HepG2 (cell line): ENCODE measurements around the gene STK39. TPM values are rescaled to one million over a fixed set of nuclear protein-coding genes. Genes with fewer than 3 reads are reported as not detected.

Source experiments
- AHR ChIP-seq: IDR thresholded peaks from 2 replicates; pipeline ENCODE4 v1.6.1; 2018; ENCODE audit warnings: missing genetic modification reagents, missing compliant biosample characterization
- ARID4A ChIP-seq: sonication (generic); formaldehyde crosslinking; IDR thresholded peaks from 2 replicates; pipeline ENCODE4 v1.5.0; 2020; ENCODE audit warnings: mild to moderate bottlenecking, missing genetic modification reagents, borderline replicate concordance
- ELK4 ChIP-seq: sonication (generic); formaldehyde crosslinking; IDR thresholded peaks from 2 replicates; pipeline ENCODE4 v1.9.0; 2021; ENCODE audit warnings: missing genetic modification reagents, borderline replicate concordance
- FOXA1 ChIP-seq, 2 experiments: fragments of 450-650 bp in 1 of 2; sonication (generic) in 1 of 2; formaldehyde crosslinking in 1 of 2; IDR thresholded peaks; 2 replicates each; pipeline versions ENCODE4 v1.4.0 to v1.6.1; 2016 to 2020; ENCODE audit warnings: missing genetic modification reagents in 1 of 2
- GATAD1 ChIP-seq: IDR thresholded peaks from 2 replicates; pipeline ENCODE4 v1.6.1; 2016; ENCODE audit warnings: missing genetic modification reagents, missing compliant biosample characterization
- GLMP ChIP-seq: sonication (generic); formaldehyde crosslinking; IDR thresholded peaks from 2 replicates; pipeline ENCODE4 v1.9.0; 2021; ENCODE audit warnings: missing genetic modification reagents, mild to moderate bottlenecking, borderline replicate concordance
- KDM4B ChIP-seq: sonication (generic); formaldehyde crosslinking; IDR thresholded peaks from 2 replicates; pipeline ENCODE4 v1.4.0; 2020; ENCODE audit warnings: missing genetic modification reagents
- MIER2 ChIP-seq: IDR thresholded peaks from 2 replicates; pipeline ENCODE4 v1.6.1; 2016; ENCODE audit warnings: missing biosample characterization, missing genetic modification reagents
- ONECUT2 ChIP-seq: sonication (generic); formaldehyde crosslinking; IDR thresholded peaks from 2 replicates; pipeline ENCODE4 v1.4.0; 2020; ENCODE audit warnings: missing genetic modification reagents
- SNAI1 ChIP-seq: sonication (generic); formaldehyde crosslinking; IDR thresholded peaks from 2 replicates; pipeline ENCODE4 v1.5.0; 2020; ENCODE audit warnings: mild to moderate bottlenecking, missing genetic modification reagents, borderline replicate concordance
- TFAP4 ChIP-seq: sonication (generic); IDR thresholded peaks from 2 replicates; pipeline ENCODE4 v1.6.1; 2016; ENCODE audit warnings: low read depth, borderline replicate concordance
- YEATS4 ChIP-seq: sonication (generic); formaldehyde crosslinking; IDR thresholded peaks from 2 replicates; pipeline ENCODE4 v1.4.0; 2020; ENCODE audit warnings: missing genetic modification reagents, borderline replicate concordance
- ZBTB26 ChIP-seq: IDR thresholded peaks from 2 replicates; pipeline ENCODE4 v1.6.1; 2016; ENCODE audit warnings: missing compliant biosample characterization, missing genetic modification reagents, borderline replicate concordance
- ZNF484 ChIP-seq: sonication (generic); formaldehyde crosslinking; IDR thresholded peaks from 2 replicates; pipeline ENCODE4 v1.5.1; 2020; ENCODE audit warnings: mild to moderate bottlenecking, low read depth, missing genetic modification reagents, borderline replicate concordance
- ZNF766 ChIP-seq: sonication (generic); formaldehyde crosslinking; IDR thresholded peaks from 2 replicates; pipeline ENCODE4 v1.5.0; 2020; ENCODE audit warnings: missing genetic modification reagents, borderline replicate concordance
- ZNF788 ChIP-seq: sonication (generic); formaldehyde crosslinking; IDR thresholded peaks from 2 replicates; pipeline ENCODE4 v1.5.0; 2020; ENCODE audit warnings: mild to moderate bottlenecking, missing genetic modification reagents, borderline replicate concordance
- polyA plus RNA-seq, 8 experiments: library from polyadenylated mRNA; depleted of rRNA in 3 of 8; stranded (reverse) in 7 of 8; unstranded in 1 of 8; fragments of >200 nt; fragmentation: Illumina TruSeq in 4 of 8; extraction: Trizol in 4 of 8; gene quantifications; 2 replicates each; pipeline versions ENCODE4 v1.2.1 to v1.2.3, GENCODE V29; 2011 to 2016; ENCODE audit warnings: low read depth in 4 of 8, missing spikeins in 1 of 8, mixed read lengths in 1 of 8; ENCODE audit not compliant: insufficient read depth in 1 of 8
- total RNA-seq, 5 experiments: library from RNA; depleted of rRNA; stranded (reverse); fragments of >200 nt; fragmentation: Illumina TruSeq; extraction: Trizol; gene quantifications; 2 replicates each; pipeline ENCODE4 v1.2.3, GENCODE V29; 2016; ENCODE audit warnings: low read depth in 1 of 5

Gene STK39
- total and polyA plus RNA-seq, 2 of the 13 experiments (the other 11 are each of a cell fraction or from before 2014, with no cell fraction given) = 27.3 to 38.4 TPM

GRCh38 chr2:168246483-168247340, 683 bp downstream of the STK39 start (continued):
- no peak for TF ChIP-seq SNAI1
- TF ChIP-seq ARID4A = peak; percentile 62
- TF ChIP-seq MIER2 (CRISPR knock-in tag) = no peak
- TF ChIP-seq ZNF766 (CRISPR knock-in tag) = 0 out of 2 replicates have a peak, but pooled peaks have one; percentile 48
- no peak for TF ChIP-seq GLMP
- peak; percentile 68; the same call in 1 of the 2 replicates for TF ChIP-seq ZBTB26
- TF ChIP-seq TFAP4 = peak; percentile 14; the same call in 1 of the 2 replicates
- TF ChIP-seq AHR = peak; percentile 95; the same call in 1 of the 2 replicates
- TF ChIP-seq ZNF788 (CRISPR knock-in tag) = peak; percentile 60; the same call in 1 of the 2 replicates
- TF ChIP-seq KDM4B (CRISPR knock-in tag) = no peak
- TF ChIP-seq ONECUT2 (CRISPR knock-in tag) = no peak
- no peak for TF ChIP-seq ZNF484 (CRISPR knock-in tag)
- no peak for TF ChIP-seq ELK4
- no peak for TF ChIP-seq FOXA1 (IDR thresholded peaks at IDR 0.05)
- no peak for TF ChIP-seq FOXA1 (CRISPR knock-in tag; IDR thresholded peaks at IDR 0.05)
- peak; percentile 55 for TF ChIP-seq GATAD1 (CRISPR knock-in tag)
- peak; percentile 39; the same call in 1 of the 2 replicates for TF ChIP-seq YEATS4 (CRISPR knock-in tag)
